Measurements from ENCODE around the gene EMX1. TPM values are rescaled to one million over a fixed set of nuclear protein-coding genes. Genes with fewer than 3 reads are reported as not detected.

Gene EMX1
- total and polyA plus RNA-seq, 2 of the 13 experiments (the other 11 are each of a cell fraction or from before 2014, with no cell fraction given) = 0.62 to 4.9 TPM

DNA sequence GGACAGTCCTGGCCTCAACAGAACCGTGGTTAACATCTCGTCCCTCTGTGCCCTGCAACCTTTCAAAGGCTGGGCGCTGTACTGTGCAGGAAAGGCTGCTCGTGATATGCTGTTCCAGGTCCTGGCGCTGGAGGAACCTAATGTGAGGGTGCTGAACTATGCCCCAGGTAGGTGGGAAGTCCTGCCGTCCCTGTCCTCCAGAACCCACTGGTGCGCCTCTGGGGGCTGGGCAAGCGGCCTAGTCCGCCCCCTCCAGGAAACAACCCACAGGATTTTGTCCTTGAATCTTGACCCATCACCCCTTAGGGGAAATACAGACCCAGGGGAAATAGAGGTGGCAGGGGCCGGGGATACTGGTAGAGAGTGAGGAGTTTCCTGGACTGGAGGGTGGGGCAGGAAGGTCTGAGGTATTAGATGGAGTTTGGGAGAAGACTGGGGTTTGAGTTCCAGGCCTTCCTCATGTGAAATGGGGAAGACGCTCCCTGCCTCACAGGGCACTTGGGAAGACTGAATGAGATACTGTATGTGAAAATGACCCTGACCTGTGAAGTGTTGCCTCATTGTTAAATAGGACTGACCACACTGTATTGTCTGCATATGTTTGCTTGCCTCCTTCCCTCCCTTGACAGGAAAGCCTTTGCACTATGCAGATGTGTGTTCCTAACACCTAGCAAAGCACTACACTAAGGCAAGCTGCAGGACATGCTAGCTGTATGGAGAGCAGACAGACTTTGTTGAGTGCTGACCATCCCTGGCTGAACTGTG lies 28.7 kb upstream of the EMX1 start (continued):
- TF ChIP-seq ZNF34 (CRISPR knock-in tag; IDR thresholded peaks at IDR 0.05; ENCODE audit: borderline replicate concordance) (no peak), ZSCAN30 (CRISPR knock-in tag; IDR thresholded peaks at IDR 0.05) (no peak), MIXL1 (CRISPR knock-in tag; IDR thresholded peaks at IDR 0.05) (no peak), PAX8 (CRISPR knock-in tag; IDR thresholded peaks at IDR 0.05; ENCODE audit: borderline replicate concordance) (no peak), RXRA (CRISPR knock-in tag; IDR thresholded peaks at IDR 0.05) (no peak; the same call in none of the 2 replicates), RAD51 (IDR thresholded peaks at IDR 0.05; ENCODE audit: borderline replicate concordance) (no peak), MAFK (conservative IDR thresholded peaks at IDR 0.05 in 1 of 2, IDR thresholded peaks at IDR 0.05 in 1 of 2; ENCODE audit: low read length in 2 of 2) (no peak), KDM5A (IDR thresholded peaks at IDR 0.05; ENCODE audit: borderline replicate concordance, low read length) (no peak), ZFAT (CRISPR knock-in tag; conservative IDR thresholded peaks at IDR 0.05) (no peak), KLF16 (CRISPR knock-in tag; IDR thresholded peaks at IDR 0.05) (no peak), IKZF4 (CRISPR knock-in tag; IDR thresholded peaks at IDR 0.05; ENCODE audit: borderline replicate concordance, low read depth, not compliant biosample characterization) (no peak), FOSL1 (CRISPR knock-in tag; IDR thresholded peaks at IDR 0.05; ENCODE audit: borderline replicate concordance) (no peak)
- TF ChIP-seq, protein P1, sequence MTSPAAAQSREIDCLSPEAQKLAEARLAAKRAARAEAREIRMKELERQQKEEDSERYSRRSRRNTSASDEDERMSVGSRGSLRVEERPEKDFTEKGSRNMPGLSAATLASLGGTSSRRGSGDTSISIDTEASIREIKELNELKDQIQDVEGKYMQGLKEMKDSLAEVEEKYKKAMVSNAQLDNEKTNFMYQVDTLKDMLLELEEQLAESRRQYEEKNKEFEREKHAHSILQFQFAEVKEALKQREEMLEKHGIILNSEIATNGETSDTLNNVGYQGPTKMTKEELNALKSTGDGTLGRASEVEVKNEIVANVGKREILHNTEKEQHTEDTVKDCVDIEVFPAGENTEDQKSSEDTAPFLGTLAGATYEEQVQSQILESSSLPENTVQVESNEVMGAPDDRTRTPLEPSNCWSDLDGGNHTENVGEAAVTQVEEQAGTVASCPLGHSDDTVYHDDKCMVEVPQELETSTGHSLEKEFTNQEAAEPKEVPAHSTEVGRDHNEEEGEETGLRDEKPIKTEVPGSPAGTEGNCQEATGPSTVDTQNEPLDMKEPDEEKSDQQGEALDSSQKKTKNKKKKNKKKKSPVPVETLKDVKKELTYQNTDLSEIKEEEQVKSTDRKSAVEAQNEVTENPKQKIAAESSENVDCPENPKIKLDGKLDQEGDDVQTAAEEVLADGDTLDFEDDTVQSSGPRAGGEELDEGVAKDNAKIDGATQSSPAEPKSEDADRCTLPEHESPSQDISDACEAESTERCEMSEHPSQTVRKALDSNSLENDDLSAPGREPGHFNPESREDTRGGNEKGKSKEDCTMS (CRISPR knock-in tag; conservative IDR thresholded peaks at IDR 0.05) = no peak
- TF ChIP-seq, protein P2, sequence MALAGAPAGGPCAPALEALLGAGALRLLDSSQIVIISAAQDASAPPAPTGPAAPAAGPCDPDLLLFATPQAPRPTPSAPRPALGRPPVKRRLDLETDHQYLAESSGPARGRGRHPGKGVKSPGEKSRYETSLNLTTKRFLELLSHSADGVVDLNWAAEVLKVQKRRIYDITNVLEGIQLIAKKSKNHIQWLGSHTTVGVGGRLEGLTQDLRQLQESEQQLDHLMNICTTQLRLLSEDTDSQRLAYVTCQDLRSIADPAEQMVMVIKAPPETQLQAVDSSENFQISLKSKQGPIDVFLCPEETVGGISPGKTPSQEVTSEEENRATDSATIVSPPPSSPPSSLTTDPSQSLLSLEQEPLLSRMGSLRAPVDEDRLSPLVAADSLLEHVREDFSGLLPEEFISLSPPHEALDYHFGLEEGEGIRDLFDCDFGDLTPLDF (CRISPR knock-in tag; IDR thresholded peaks at IDR 0.05) = no peak
- TF ChIP-seq, protein P3, sequence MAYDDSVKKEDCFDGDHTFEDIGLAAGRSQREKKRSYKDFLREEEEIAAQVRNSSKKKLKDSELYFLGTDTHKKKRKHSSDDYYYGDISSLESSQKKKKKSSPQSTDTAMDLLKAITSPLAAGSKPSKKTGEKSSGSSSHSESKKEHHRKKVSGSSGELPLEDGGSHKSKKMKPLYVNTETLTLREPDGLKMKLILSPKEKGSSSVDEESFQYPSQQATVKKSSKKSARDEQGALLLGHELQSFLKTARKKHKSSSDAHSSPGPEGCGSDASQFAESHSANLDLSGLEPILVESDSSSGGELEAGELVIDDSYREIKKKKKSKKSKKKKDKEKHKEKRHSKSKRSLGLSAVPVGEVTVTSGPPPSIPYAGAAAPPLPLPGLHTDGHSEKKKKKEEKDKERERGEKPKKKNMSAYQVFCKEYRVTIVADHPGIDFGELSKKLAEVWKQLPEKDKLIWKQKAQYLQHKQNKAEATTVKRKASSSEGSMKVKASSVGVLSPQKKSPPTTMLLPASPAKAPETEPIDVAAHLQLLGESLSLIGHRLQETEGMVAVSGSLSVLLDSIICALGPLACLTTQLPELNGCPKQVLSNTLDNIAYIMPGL (CRISPR knock-in tag; IDR thresholded peaks at IDR 0.05; ENCODE audit: borderline replicate concordance in 1 of 2, low read depth in 1 of 2) = no peak
- TF ChIP-seq, protein P4, sequence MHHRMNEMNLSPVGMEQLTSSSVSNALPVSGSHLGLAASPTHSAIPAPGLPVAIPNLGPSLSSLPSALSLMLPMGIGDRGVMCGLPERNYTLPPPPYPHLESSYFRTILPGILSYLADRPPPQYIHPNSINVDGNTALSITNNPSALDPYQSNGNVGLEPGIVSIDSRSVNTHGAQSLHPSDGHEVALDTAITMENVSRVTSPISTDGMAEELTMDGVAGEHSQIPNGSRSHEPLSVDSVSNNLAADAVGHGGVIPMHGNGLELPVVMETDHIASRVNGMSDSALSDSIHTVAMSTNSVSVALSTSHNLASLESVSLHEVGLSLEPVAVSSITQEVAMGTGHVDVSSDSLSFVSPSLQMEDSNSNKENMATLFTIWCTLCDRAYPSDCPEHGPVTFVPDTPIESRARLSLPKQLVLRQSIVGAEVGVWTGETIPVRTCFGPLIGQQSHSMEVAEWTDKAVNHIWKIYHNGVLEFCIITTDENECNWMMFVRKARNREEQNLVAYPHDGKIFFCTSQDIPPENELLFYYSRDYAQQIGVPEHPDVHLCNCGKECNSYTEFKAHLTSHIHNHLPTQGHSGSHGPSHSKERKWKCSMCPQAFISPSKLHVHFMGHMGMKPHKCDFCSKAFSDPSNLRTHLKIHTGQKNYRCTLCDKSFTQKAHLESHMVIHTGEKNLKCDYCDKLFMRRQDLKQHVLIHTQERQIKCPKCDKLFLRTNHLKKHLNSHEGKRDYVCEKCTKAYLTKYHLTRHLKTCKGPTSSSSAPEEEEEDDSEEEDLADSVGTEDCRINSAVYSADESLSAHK (CRISPR knock-in tag; IDR thresholded peaks at IDR 0.05; ENCODE audit: borderline replicate concordance) = no peak
- TF ChIP-seq, protein P5, sequence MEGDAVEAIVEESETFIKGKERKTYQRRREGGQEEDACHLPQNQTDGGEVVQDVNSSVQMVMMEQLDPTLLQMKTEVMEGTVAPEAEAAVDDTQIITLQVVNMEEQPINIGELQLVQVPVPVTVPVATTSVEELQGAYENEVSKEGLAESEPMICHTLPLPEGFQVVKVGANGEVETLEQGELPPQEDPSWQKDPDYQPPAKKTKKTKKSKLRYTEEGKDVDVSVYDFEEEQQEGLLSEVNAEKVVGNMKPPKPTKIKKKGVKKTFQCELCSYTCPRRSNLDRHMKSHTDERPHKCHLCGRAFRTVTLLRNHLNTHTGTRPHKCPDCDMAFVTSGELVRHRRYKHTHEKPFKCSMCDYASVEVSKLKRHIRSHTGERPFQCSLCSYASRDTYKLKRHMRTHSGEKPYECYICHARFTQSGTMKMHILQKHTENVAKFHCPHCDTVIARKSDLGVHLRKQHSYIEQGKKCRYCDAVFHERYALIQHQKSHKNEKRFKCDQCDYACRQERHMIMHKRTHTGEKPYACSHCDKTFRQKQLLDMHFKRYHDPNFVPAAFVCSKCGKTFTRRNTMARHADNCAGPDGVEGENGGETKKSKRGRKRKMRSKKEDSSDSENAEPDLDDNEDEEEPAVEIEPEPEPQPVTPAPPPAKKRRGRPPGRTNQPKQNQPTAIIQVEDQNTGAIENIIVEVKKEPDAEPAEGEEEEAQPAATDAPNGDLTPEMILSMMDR (CRISPR knock-in tag; IDR thresholded peaks at IDR 0.05) = no peak

All from HepG2 (cell line).